HCT116 (cell line): ENCODE results near the gene RWDD4. TPM values are rescaled to one million over a fixed set of nuclear protein-coding genes. Genes with fewer than 3 reads are reported as not detected.
"Not testable (repeated sequence)": the region's sequence is repeated elsewhere in the genome, so short reads cannot be mapped to it uniquely, and the experiment has no call there.

Experiments
- ATAC-seq: fragments of 200-7000 bp; cut with Tn5 transposase; 2 replicates; pipeline ENCODE4 v1.9.1; 2020; ENCODE audit warnings: mild to moderate bottlenecking, moderate library complexity
- BruUV-seq: library from RNA; stranded (reverse); fragments of 400-500 nt; replicated peaks from 2 replicates; lab custom pipeline; 2021; lab: Mats Ljungman, UMichigan
- CTCF ChIA-PET: fragments of 300-600 bp; sonication (Branson Sonifier 250); formaldehyde crosslinking; loops from one replicate; lab custom pipeline; 2021; ENCODE audit warnings: antibody characterized with exemption; lab: Charles Lee
- POLR2A ChIA-PET: fragments of 300-600, 350-600 bp; sonication (Branson Sonifier 250); formaldehyde crosslinking; loops from one replicate; lab custom pipeline; 2021; ENCODE audit warnings: antibody characterized with exemption; lab: Charles Lee
- RAD21 ChIA-PET, 2 experiments: fragments of 300-600 bp; sonication (Branson Sonifier 250); formaldehyde crosslinking; loops; one replicate each; lab custom pipeline; 2023; ENCODE audit warnings: low total read pairs in 2 of 2; ENCODE audit not compliant: uncharacterized antibody in 2 of 2, unreplicated experiment in 2 of 2, low non-redundant PET in 1 of 2; lab: Charles Lee
- DNase-seq: peaks from one replicate; pipeline ENCODE4 v3.0.0-alpha.2; 2010; ENCODE audit warnings: low read depth, low spot score
- H2AFZ ChIP-seq: fragments of 200-600 bp; shearing (Covaris generic), sonication (generic); 2 replicates; pipeline ENCODE4 v1.6.1; 2017; ENCODE audit warnings: low read depth, mixed run types, mixed read lengths, antibody characterized with exemption, low read length; ENCODE audit not compliant: poor library complexity, severe bottlenecking
- H3K27ac ChIP-seq: 2 replicates; pipeline ENCODE4 v1.5.1; 2012; ENCODE audit warnings: low read depth, low read length
- H3K27me3 ChIP-seq: fragments of 200-600 bp; sonication (generic); 2 replicates; pipeline ENCODE4 v1.6.1; 2016; ENCODE audit warnings: mixed run types, low read length, mixed read lengths; ENCODE audit not compliant: insufficient read depth
- H3K36me3 ChIP-seq, 2 experiments: fragments of 200-500 bp in 1 of 2; fragments of 200-600 bp in 1 of 2; sonication (Bioruptor generic) in 1 of 2; sonication (generic) in 1 of 2; 2 replicates each; pipeline versions ENCODE4 v1.5.1 to v1.6.1; 2014 to 2016; ENCODE audit warnings: low read length in 2 of 2, inconsistent platforms in 1 of 2, mixed read lengths in 1 of 2, mixed run types in 1 of 2; ENCODE audit not compliant: insufficient read depth in 2 of 2, control insufficient read depth in 1 of 2
- H3K4me1 ChIP-seq, 2 experiments: fragments of 200-600 bp in 1 of 2; sonication (generic) in 1 of 2; 2 replicates each; pipeline versions ENCODE4 v1.5.1 to v1.6.1; 2012 to 2017; ENCODE audit warnings: low read length in 2 of 2, inconsistent platforms in 1 of 2, mild to moderate bottlenecking in 1 of 2, mixed read lengths in 1 of 2, mixed run types in 1 of 2, moderate library complexity in 1 of 2; ENCODE audit not compliant: insufficient read depth in 2 of 2, control insufficient read depth in 1 of 2
- H3K4me2 ChIP-seq: fragments of 200-600 bp; sonication (generic); 2 replicates; pipeline ENCODE4 v1.6.1; 2017; ENCODE audit warnings: mixed run types, low read length, mixed read lengths
- H3K4me3 ChIP-seq, 2 experiments: fragments of 200-600 bp in 1 of 2; sonication (generic) in 1 of 2; replicated peaks in 1 of 2; 2 replicates each; pipeline ENCODE4 v1.5.1; 2011 to 2016; ENCODE audit warnings: low read length in 2 of 2, control low read depth in 1 of 2, low read depth in 1 of 2, mild to moderate bottlenecking in 1 of 2, mixed read lengths in 1 of 2, mixed run types in 1 of 2
- H3K79me2 ChIP-seq: fragments of 200-600 bp; sonication (generic); 2 replicates; pipeline ENCODE4 v1.6.1; 2017; ENCODE audit warnings: mild to moderate bottlenecking, mixed run types, low read length, moderate library complexity, mixed read lengths; ENCODE audit not compliant: insufficient read depth
- H3K9ac ChIP-seq: fragments of 200-600 bp; sonication (generic); 2 replicates; pipeline ENCODE4 v1.6.1; 2016; ENCODE audit warnings: low read length, mixed read lengths
- H3K9me2 ChIP-seq: fragments of 200-600 bp; sonication (generic), shearing (Covaris generic); 2 replicates; pipeline ENCODE4 v1.6.1; 2017; ENCODE audit warnings: mixed run types, mild to moderate bottlenecking, moderate library complexity; ENCODE audit not compliant: insufficient read depth
- H3K9me3 ChIP-seq, 2 experiments: fragments of 200-500 bp in 1 of 2; fragments of 200-600 bp in 1 of 2; sonication (Bioruptor generic) in 1 of 2; sonication (generic) in 1 of 2; 2 replicates each; pipeline ENCODE4 v1.6.1; 2014 to 2017; ENCODE audit warnings: low read length in 2 of 2, mixed read lengths in 2 of 2, inconsistent platforms in 1 of 2, low read depth in 1 of 2, mild to moderate bottlenecking in 1 of 2, mixed run types in 1 of 2, moderate library complexity in 1 of 2; ENCODE audit not compliant: control insufficient read depth in 1 of 2, insufficient read depth in 1 of 2
- H4K20me1 ChIP-seq: fragments of 200-600 bp; sonication (generic), shearing (Covaris generic); 2 replicates; pipeline ENCODE4 v1.6.1; 2017; ENCODE audit warnings: mixed run types, mild to moderate bottlenecking, moderate library complexity; ENCODE audit not compliant: insufficient read depth
- CBX3 ChIP-seq: IDR thresholded peaks from 2 replicates; pipeline ENCODE4 v1.6.1; 2012; ENCODE audit warnings: low read depth
- CEBPB ChIP-seq: IDR thresholded peaks from 2 replicates; pipeline ENCODE4 v1.6.1; 2012; ENCODE audit warnings: low read depth
- ELF1 ChIP-seq: IDR thresholded peaks from 2 replicates; pipeline ENCODE4 v1.6.1; 2012; ENCODE audit warnings: low read depth, borderline replicate concordance
- EZH2 ChIP-seq: fragments of 200-600 bp; sonication (generic); IDR thresholded peaks from 2 replicates; pipeline ENCODE4 v1.6.1; 2017; ENCODE audit warnings: antibody characterized with exemption, mixed run types
- JUND ChIP-seq: IDR thresholded peaks from 2 replicates; pipeline ENCODE4 v1.6.1; 2012
- POLR2AphosphoS5 ChIP-seq: IDR thresholded peaks from 2 replicates; pipeline ENCODE4 v1.6.1; 2011; ENCODE audit warnings: mild to moderate bottlenecking, low read depth, low read length, moderate library complexity
- SP1 ChIP-seq: IDR thresholded peaks from 2 replicates; pipeline ENCODE4 v1.6.1; 2012; ENCODE audit warnings: low read depth
- TCF7L2 ChIP-seq: IDR thresholded peaks from 2 replicates; pipeline ENCODE4 v1.7.0; 2011; ENCODE audit warnings: borderline replicate concordance, inconsistent platforms; ENCODE audit not compliant: insufficient read depth, insufficient read length; ENCODE audit errors: extremely low read depth
- ZFX ChIP-seq: fragments of 450-650 bp; IDR thresholded peaks from 2 replicates; pipeline ENCODE4 v1.6.1; 2017
- ZNF274 ChIP-seq: fragments of 200-500 bp; sonication (Bioruptor generic); IDR thresholded peaks from 2 replicates; pipeline ENCODE4 v1.6.1; 2014; ENCODE audit warnings: mild to moderate bottlenecking, low read depth, low read length, inconsistent platforms
- intact Hi-C: fragments of 100-400 bp; cut with micrococcal nuclease; formaldehyde crosslinking; loops from 2 replicates; pipeline ENCODE4 v1.10.0; 2022
- total RNA-seq: library from RNA; stranded (reverse); gene quantifications from one replicate; pipeline ENCODE4 v1.2.1, GENCODE V29; 2021; ENCODE audit not compliant: unreplicated experiment
- TF ChIP-seq, protein P1 (sequence below): IDR thresholded peaks from 2 replicates; pipeline ENCODE4 v1.6.1; 2011; ENCODE audit warnings: mild to moderate bottlenecking, low read length, moderate library complexity; ENCODE audit not compliant: insufficient replicate concordance; ENCODE audit errors: extremely low read depth
- TF ChIP-seq, protein P2 (sequence below): IDR thresholded peaks from 2 replicates; pipeline ENCODE4 v1.6.1; 2012
- TF ChIP-seq, protein P3 (sequence below): IDR thresholded peaks from 2 replicates; pipeline ENCODE4 v1.6.1; 2012; ENCODE audit warnings: low read depth
- TF ChIP-seq, protein P4 (sequence below), 3 experiments: fragments of 200-600 bp in 1 of 3; sonication (generic) in 1 of 3; IDR thresholded peaks in 2 of 3; conservative IDR thresholded peaks in 1 of 3; 2 replicates each; pipeline ENCODE4 v1.5.1; 2012 to 2017; ENCODE audit warnings: low read depth in 2 of 3, low read length in 2 of 3, antibody characterized with exemption in 1 of 3, borderline replicate concordance in 1 of 3, control low read depth in 1 of 3, mild to moderate bottlenecking in 1 of 3, mixed read lengths in 1 of 3, mixed run types in 1 of 3, moderate library complexity in 1 of 3; ENCODE audit not compliant: insufficient read depth in 1 of 3

RWDD4 gene
- total RNA-seq, 1 experiment from 2014 or later: 11.9 TPM

DNA sequence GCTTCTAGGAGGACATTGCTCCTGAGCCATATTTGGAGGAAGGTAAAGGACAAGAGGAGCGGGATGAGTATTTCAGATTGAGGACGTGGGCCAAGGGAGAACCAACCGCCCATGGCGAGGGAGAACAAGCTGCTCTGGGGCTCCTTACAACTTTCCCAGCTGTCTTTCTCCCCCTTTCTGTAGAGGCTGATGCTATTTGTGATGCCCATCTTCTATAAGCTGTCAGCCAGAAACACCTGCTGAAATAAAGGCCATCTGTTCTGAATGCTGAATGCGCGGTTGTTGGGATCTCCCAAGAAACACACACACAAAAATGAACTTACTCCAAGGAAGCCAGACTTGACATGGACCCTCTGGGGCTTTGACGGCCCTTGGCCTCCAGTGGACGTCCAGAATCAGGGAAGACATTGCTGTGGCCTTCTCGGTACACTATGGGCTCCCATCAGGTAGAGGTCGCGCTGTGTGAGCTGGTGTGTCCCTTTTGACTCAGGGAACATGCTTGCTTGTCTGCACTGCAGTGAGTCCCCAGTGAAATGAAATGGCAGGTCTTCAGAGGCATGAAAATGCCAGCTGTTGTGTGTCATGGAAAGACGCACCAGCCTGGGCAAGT lies 30.9 kb downstream of the RWDD4 start:
- H3K36me3 ChIP-seq: no peaks in the 10 kb centered on the region
- H3K9ac ChIP-seq: no peak overlapping the region
- no peaks in the 10 kb centered on the region for H3K4me1 ChIP-seq
- no peaks in the 10 kb centered on the region for H3K27me3 ChIP-seq
- no peaks in the 10 kb centered on the region for H3K9me3 ChIP-seq
- intact Hi-C loops: no loop called here
- ChIA-PET RAD21 (no interaction called here), POLR2A (no interaction called here), CTCF (no interaction called here)
- no peak overlapping the region for H2AFZ ChIP-seq
- no peak for TF ChIP-seq TCF7L2
- no peak for TF ChIP-seq POLR2AphosphoS5
- TF ChIP-seq, protein P1, sequence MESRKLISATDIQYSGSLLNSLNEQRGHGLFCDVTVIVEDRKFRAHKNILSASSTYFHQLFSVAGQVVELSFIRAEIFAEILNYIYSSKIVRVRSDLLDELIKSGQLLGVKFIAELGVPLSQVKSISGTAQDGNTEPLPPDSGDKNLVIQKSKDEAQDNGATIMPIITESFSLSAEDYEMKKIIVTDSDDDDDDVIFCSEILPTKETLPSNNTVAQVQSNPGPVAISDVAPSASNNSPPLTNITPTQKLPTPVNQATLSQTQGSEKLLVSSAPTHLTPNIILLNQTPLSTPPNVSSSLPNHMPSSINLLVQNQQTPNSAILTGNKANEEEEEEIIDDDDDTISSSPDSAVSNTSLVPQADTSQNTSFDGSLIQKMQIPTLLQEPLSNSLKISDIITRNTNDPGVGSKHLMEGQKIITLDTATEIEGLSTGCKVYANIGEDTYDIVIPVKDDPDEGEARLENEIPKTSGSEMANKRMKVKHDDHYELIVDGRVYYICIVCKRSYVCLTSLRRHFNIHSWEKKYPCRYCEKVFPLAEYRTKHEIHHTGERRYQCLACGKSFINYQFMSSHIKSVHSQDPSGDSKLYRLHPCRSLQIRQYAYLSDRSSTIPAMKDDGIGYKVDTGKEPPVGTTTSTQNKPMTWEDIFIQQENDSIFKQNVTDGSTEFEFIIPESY: no peak
- TF ChIP-seq ZNF274: no peak
- TF ChIP-seq CEBPB: no peak
- TF ChIP-seq JUND: no peak
- no peak for TF ChIP-seq ELF1
- TF ChIP-seq EZH2: no peak
- TF ChIP-seq, protein P2, sequence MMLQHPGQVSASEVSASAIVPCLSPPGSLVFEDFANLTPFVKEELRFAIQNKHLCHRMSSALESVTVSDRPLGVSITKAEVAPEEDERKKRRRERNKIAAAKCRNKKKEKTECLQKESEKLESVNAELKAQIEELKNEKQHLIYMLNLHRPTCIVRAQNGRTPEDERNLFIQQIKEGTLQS: no peak
- TF ChIP-seq, protein P3, sequence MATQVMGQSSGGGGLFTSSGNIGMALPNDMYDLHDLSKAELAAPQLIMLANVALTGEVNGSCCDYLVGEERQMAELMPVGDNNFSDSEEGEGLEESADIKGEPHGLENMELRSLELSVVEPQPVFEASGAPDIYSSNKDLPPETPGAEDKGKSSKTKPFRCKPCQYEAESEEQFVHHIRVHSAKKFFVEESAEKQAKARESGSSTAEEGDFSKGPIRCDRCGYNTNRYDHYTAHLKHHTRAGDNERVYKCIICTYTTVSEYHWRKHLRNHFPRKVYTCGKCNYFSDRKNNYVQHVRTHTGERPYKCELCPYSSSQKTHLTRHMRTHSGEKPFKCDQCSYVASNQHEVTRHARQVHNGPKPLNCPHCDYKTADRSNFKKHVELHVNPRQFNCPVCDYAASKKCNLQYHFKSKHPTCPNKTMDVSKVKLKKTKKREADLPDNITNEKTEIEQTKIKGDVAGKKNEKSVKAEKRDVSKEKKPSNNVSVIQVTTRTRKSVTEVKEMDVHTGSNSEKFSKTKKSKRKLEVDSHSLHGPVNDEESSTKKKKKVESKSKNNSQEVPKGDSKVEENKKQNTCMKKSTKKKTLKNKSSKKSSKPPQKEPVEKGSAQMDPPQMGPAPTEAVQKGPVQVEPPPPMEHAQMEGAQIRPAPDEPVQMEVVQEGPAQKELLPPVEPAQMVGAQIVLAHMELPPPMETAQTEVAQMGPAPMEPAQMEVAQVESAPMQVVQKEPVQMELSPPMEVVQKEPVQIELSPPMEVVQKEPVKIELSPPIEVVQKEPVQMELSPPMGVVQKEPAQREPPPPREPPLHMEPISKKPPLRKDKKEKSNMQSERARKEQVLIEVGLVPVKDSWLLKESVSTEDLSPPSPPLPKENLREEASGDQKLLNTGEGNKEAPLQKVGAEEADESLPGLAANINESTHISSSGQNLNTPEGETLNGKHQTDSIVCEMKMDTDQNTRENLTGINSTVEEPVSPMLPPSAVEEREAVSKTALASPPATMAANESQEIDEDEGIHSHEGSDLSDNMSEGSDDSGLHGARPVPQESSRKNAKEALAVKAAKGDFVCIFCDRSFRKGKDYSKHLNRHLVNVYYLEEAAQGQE: no peak
- TF ChIP-seq, protein P4, sequence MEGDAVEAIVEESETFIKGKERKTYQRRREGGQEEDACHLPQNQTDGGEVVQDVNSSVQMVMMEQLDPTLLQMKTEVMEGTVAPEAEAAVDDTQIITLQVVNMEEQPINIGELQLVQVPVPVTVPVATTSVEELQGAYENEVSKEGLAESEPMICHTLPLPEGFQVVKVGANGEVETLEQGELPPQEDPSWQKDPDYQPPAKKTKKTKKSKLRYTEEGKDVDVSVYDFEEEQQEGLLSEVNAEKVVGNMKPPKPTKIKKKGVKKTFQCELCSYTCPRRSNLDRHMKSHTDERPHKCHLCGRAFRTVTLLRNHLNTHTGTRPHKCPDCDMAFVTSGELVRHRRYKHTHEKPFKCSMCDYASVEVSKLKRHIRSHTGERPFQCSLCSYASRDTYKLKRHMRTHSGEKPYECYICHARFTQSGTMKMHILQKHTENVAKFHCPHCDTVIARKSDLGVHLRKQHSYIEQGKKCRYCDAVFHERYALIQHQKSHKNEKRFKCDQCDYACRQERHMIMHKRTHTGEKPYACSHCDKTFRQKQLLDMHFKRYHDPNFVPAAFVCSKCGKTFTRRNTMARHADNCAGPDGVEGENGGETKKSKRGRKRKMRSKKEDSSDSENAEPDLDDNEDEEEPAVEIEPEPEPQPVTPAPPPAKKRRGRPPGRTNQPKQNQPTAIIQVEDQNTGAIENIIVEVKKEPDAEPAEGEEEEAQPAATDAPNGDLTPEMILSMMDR (IDR thresholded peaks at IDR 0.05 in 2 of 3, conservative IDR thresholded peaks at IDR 0.05 in 1 of 3; ENCODE audit: borderline replicate concordance in 1 of 3, insufficient read depth in 1 of 3, low read depth in 2 of 3, low read length in 2 of 3): no peak
- TF ChIP-seq ZFX: no peak
- no peak for TF ChIP-seq CBX3
- TF ChIP-seq SP1: no peak
- no peaks in the 10 kb centered on the region for H3K79me2 ChIP-seq
- ATAC-seq (no peak), DNase-seq (no peak)
- no peaks in the 10 kb centered on the region for H4K20me1 ChIP-seq
- no peak overlapping the region for H3K27ac ChIP-seq
- no TSS peak for BruUV-seq
- H3K9me2 ChIP-seq: no peaks in the 10 kb centered on the region
- H3K4me2 ChIP-seq: no peak overlapping the region
- H3K4me3 ChIP-seq: no peak overlapping the region

DNA sequence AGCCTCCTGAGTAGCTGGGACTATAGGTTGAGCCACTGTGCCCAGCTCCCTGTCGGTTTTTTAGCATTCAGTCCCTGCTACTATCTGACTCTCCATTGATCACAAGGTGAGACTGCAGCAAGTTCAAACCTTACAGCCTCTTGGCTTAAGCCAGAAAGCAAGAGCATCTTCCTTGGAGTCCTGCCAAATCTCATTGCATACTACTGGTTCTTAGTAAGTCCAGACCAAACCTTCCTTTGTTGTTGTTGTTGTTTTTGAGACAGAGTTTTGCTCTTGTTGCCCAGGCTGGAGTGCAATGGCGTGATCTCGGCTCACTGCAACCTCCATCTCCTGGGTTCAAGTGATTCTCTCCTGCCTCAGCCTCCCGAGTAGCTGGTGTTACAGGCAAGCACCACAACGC lies 31.7 kb downstream of the RWDD4 start:
- H3K36me3 ChIP-seq, H3K79me2 ChIP-seq, H3K9me2 ChIP-seq, BruUV-seq, DNase-seq, intact Hi-C loops, H3K4me1 ChIP-seq, H3K27me3 ChIP-seq, POLR2A ChIA-PET, H3K27ac ChIP-seq, CTCF ChIA-PET, H4K20me1 ChIP-seq, RAD21 ChIA-PET, H3K4me2 ChIP-seq, H3K9ac ChIP-seq, H3K4me3 ChIP-seq, H3K9me3 ChIP-seq, ATAC-seq, H2AFZ ChIP-seq: not testable (repeated sequence)
